Measurements from ENCODE around the gene MIPEP.

Gene MIPEP

DNA sequence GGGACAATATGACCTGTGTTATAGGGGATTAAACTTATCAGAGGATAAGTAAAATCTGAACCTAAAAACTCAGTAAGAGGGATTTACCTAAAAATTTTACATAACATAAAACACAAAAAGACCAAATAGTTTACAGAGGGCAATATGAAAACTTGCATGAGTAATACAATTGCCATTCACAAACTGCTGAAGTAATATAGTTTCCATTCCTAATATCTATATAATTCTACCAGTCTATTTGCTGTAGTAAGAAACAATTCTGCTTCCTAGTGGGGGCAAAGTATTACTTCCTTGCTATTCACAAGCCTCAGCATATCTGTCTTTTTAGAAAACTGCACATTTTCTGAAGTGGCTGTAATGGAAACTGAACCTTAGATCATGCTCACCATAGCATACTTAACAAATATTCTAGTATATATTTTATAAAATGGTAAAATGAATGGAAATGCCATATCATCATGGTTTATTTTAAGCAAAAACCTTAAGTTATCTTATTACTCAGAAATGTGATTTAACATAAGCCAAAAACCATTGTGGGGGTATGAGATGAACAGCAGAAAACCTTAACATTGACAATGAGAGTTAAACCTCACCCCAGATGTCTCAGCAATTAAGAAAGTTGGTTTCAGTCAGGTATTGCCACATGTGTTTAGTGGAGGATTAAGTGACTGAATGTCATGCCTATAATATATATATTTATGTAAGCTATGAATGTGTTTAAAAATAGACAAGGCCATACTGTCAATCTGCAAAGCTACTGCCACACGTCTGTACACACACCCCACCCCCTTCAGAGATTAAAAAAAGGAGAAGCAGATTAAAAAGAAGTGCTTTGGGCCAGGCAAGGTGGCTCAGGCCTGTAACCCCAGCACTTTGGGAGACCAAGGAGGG is 136.8 kb downstream of the MIPEP start:
- no peak for TF ChIP-seq CTCF (IDR thresholded peaks at IDR 0.05)

GRCh38 chr13:23751195-23751594 is 138.0 kb downstream of the MIPEP start:
- no peak for TF ChIP-seq CTCF (IDR thresholded peaks at IDR 0.05)

GRCh38 chr13:23750383-23751121 is 138.6 kb downstream of the MIPEP start:
- no peak for TF ChIP-seq CTCF (IDR thresholded peaks at IDR 0.05)

- no peak for TF ChIP-seq CTCF (IDR thresholded peaks at IDR 0.05)
Measured at GRCh38 chr13:23749288-23749873, 139.8 kb downstream of the MIPEP start.

DNA sequence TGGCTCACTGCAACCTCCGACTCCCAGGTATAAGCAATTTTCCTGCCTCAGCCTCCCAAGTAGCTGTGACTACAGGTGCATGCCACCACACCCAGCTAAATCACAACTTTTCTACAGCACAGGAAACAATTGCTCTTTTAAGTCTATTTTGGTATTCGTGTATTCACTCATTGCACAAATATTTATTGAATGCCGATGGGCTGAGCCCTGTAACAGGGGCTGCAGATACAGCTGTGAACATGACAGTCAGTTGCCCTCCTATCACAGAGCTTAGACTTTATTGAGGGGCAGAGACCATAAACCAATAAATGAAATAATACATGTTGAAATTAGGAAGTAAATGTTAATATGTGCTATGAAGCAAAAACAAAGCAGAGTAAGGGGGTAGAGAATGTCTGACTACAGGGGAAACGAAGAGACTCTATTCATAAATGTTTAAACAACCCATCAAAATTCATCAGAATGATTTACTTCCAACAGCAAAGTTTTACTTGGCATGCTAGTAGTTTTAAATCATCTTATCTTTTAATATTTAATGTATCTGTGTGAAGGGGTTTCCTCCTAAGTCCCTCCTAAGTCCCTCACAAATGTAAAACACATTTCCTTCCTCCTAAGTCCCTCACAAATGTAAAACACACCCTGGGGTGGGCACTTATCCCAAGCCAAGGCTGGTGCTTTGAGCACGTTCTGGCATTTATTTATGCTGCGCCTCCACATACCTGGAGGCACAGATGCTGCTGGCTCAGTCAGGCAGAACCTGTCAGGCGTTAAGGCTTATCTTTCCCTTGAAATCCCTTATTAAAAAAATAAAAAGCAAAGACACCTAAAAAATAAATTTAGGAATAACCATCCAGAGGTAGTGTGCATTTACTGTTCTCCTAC is 140.8 kb downstream of the MIPEP start:
- TF ChIP-seq CTCF (IDR thresholded peaks at IDR 0.05), result no peak

DNA sequence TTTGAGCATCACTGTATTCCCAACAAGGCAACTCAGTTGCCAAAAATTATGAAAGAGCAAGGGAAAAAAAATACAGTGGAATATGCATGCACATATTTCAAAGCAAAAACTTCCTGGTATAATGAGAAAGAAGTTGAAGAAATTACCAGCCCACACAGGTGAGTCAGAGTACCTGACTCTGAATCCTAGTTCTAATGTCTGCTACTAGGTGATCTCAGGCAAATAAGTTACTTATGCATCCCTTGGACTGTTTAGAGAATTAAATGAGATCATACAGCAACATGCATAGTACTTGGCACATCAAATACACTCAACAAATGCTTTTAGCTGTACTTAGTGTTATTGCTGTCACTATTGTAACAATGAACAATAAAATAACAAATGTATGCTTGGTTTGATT is 144.9 kb downstream of the MIPEP start:
- TF ChIP-seq CTCF (IDR thresholded peaks at IDR 0.05), result no peak

Data from LNCAP (cell line).